ENCODE data around the gene GP9.

DNA sequence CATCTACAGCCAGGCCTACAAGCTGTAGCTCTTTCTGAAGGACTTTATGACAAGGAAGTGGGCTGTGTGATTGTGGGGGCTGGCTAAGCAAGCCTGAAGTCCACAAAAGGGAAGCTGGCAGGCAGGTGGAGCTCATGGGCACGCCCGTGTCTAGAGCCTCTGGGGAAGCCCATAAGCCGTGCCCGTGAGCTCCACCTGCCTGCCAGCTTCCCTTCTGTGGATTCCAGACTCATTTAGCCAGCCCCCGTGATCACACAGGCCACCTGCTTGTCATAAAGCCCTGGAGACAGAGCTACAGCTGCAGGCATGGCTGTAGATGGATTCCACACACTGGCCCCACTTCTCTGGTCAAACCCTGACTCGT, 44.2 kb upstream of the GP9 start:
- TF ChIP-seq POLR2A (IDR thresholded peaks at IDR 0.05; ENCODE audit: low read depth, low read length) (no peak), PAX5 (IDR thresholded peaks at IDR 0.05; ENCODE audit: insufficient read depth, low read length, severe bottlenecking) (no peak), POU2F2 (IDR thresholded peaks at IDR 0.05; ENCODE audit: low read depth, low read length) (no peak), POLR2AphosphoS5 (IDR thresholded peaks at IDR 0.05; ENCODE audit: low read depth, low read length) (no peak)

All from GM12891 (cell line).